Endothelial cell of umbilical vein (primary cell): ENCODE data around the gene GNAL. TPM values are rescaled to one million over a fixed set of nuclear protein-coding genes. Genes with fewer than 3 reads are reported as not detected.

Experiments used
- BruUV-seq: library from RNA; stranded (reverse); fragments of 400-500 nt; replicated peaks from 2 replicates; lab custom pipeline; 2021; lab: Mats Ljungman, UMichigan
- CTCF ChIA-PET: fragments of 300-600, 350-600 bp; sonication (Branson Sonifier 250); formaldehyde crosslinking; loops from one replicate; lab custom pipeline; 2021; ENCODE audit warnings: antibody characterized with exemption, inconsistent platforms; lab: Charles Lee
- POLR2A ChIA-PET: fragments of 300-600, 350-600 bp; sonication (Branson Sonifier 250); formaldehyde crosslinking; loops from one replicate; lab custom pipeline; 2021; ENCODE audit warnings: antibody characterized with exemption, inconsistent platforms; lab: Charles Lee
- DNase-seq: peaks from one replicate; pipeline ENCODE4 v3.0.0-alpha.2; 2011; ENCODE audit warnings: low read depth, low spot score
- FAIRE-seq: peaks from 2 replicates; lab custom pipeline; 2011; peaks lifted over from hg19 to GRCh38; lab: Jason Lieb, UNC
- H2AFZ ChIP-seq: 2 replicates; pipeline ENCODE4 v1.6.0; 2012; ENCODE audit warnings: low read depth, low read length, control low read depth, inconsistent platforms
- H3K27ac ChIP-seq: 2 replicates; pipeline ENCODE4 v1.5.1; 2011; ENCODE audit warnings: low read depth, mild to moderate bottlenecking, control low read depth, low read length, moderate library complexity; ENCODE audit not compliant: insufficient read depth
- H3K27me3 ChIP-seq, 2 experiments: 2 replicates each; pipeline versions ENCODE4 v1.6.0 to v1.6.1; 2011; ENCODE audit warnings: low read length in 2 of 2, mixed read lengths in 1 of 2; ENCODE audit not compliant: control insufficient read depth in 2 of 2, insufficient read depth in 2 of 2
- H3K36me3 ChIP-seq, 2 experiments: 2 replicates in 1 of 2; 3 replicates in 1 of 2; pipeline ENCODE4 v1.5.1; 2011; ENCODE audit warnings: low read length in 2 of 2, mild to moderate bottlenecking in 1 of 2, moderate library complexity in 1 of 2; ENCODE audit not compliant: control insufficient read depth in 2 of 2, insufficient read depth in 2 of 2; ENCODE audit errors: extremely low read depth in 1 of 2
- H3K4me1 ChIP-seq: 3 replicates; pipeline ENCODE4 v1.5.1; 2011; ENCODE audit warnings: mild to moderate bottlenecking, low read length; ENCODE audit not compliant: control insufficient read depth, insufficient read depth; ENCODE audit errors: extremely low read depth
- H3K4me2 ChIP-seq: 2 replicates; pipeline ENCODE4 v1.6.1; 2011; ENCODE audit warnings: low read length, control low read depth, mixed read lengths; ENCODE audit not compliant: insufficient read depth
- H3K4me3 ChIP-seq, 3 experiments: fragments of 200-600 bp in 1 of 3; sonication (generic), shearing (Covaris generic) in 1 of 3; replicated peaks in 1 of 3; 2 replicates each; pipeline ENCODE4 v1.5.1; 2011 to 2016; ENCODE audit warnings: control low read depth in 3 of 3, low read length in 3 of 3, mild to moderate bottlenecking in 2 of 3, inconsistent platforms in 1 of 3, low read depth in 1 of 3, moderate library complexity in 1 of 3; ENCODE audit not compliant: insufficient read depth in 1 of 3
- H3K79me2 ChIP-seq: 2 replicates; pipeline ENCODE4 v1.6.0; 2012; ENCODE audit warnings: low read length, inconsistent platforms; ENCODE audit not compliant: control insufficient read depth, insufficient read depth
- H3K9ac ChIP-seq: replicated peaks from 2 replicates; pipeline ENCODE3; 2011; ENCODE audit warnings: low read length, control low read depth; ENCODE audit not compliant: insufficient read depth; ENCODE audit errors: extremely low read depth
- H3K9me1 ChIP-seq: replicated peaks from 3 replicates; pipeline ENCODE4 v1.6.0; 2011; ENCODE audit warnings: mild to moderate bottlenecking, low read length; ENCODE audit not compliant: control insufficient read depth, insufficient read depth; ENCODE audit errors: extremely low read depth
- H3K9me3 ChIP-seq: replicated peaks from 2 replicates; pipeline ENCODE4 v1.5.1; 2012; ENCODE audit warnings: low read length, inconsistent platforms; ENCODE audit not compliant: control insufficient read depth, insufficient read depth
- H4K20me1 ChIP-seq: replicated peaks from 2 replicates; pipeline ENCODE3; 2011; ENCODE audit warnings: mild to moderate bottlenecking, low read length; ENCODE audit not compliant: control insufficient read depth, insufficient read depth; ENCODE audit errors: extremely low read depth
- EZH2 ChIP-seq: IDR thresholded peaks from 2 replicates; pipeline ENCODE4 v1.6.1; 2012; ENCODE audit warnings: borderline replicate concordance, low read depth, mild to moderate bottlenecking, moderate library complexity, low read length, inconsistent platforms; ENCODE audit not compliant: severe bottlenecking
- FOS ChIP-seq: IDR thresholded peaks from 2 replicates; pipeline ENCODE4 v1.6.1; 2011; ENCODE audit warnings: mild to moderate bottlenecking, low read length, moderate library complexity, borderline replicate concordance; ENCODE audit not compliant: insufficient read depth
- GATA2 ChIP-seq: IDR thresholded peaks from 2 replicates; pipeline ENCODE4 v1.7.0; 2011; ENCODE audit warnings: low read depth, mild to moderate bottlenecking, moderate library complexity, mixed read lengths, low read length; ENCODE audit not compliant: insufficient read length, insufficient read depth
- JUN ChIP-seq: IDR thresholded peaks from 2 replicates; pipeline ENCODE4 v1.6.1; 2011; ENCODE audit warnings: borderline replicate concordance, low read depth; ENCODE audit not compliant: insufficient read length, insufficient read depth
- MYC ChIP-seq: IDR thresholded peaks from one replicate; pipeline ENCODE4 v1.6.1; 2011; ENCODE audit warnings: mild to moderate bottlenecking, low read depth, low read length
- POLR2A ChIP-seq: IDR thresholded peaks from 2 replicates; pipeline ENCODE4 v1.6.1; 2012; ENCODE audit warnings: low read depth, mild to moderate bottlenecking, control low read depth, low read length
- POLR2AphosphoS5 ChIP-seq: IDR thresholded peaks from 2 replicates; pipeline ENCODE4 v1.6.1; 2012; ENCODE audit warnings: low read depth, mild to moderate bottlenecking, control low read depth, low read length, moderate library complexity; ENCODE audit not compliant: insufficient read depth
- dilution Hi-C: fragments of 300-500 bp; cut with MboI; formaldehyde crosslinking; loops from one replicate; pipeline ENCODE4 v1.15.0; 2019; ENCODE audit warnings: low sequenced_read_pairs; ENCODE audit not compliant: extremely low pct_ligation_motif_present
- intact Hi-C: fragments of 100-400 bp; cut with micrococcal nuclease; formaldehyde crosslinking; loops from one replicate; pipeline ENCODE4 v1.10.0; 2022
- polyA plus RNA-seq, 4 experiments: library from polyadenylated mRNA; depleted of rRNA in 3 of 4; stranded (reverse) in 3 of 4; unstranded in 1 of 4; fragments of >200 nt; gene quantifications; 2 replicates each; pipeline versions ENCODE4 v1.2.1 to v1.2.3, GENCODE V29; 2011 to 2012; ENCODE audit warnings: missing spikeins in 1 of 4
- total RNA-seq: library from RNA; stranded (reverse); gene quantifications from 2 replicates; pipeline ENCODE4 v1.2.3, GENCODE V29; 2021
- TF ChIP-seq, protein P1 (sequence below), 2 donors: IDR thresholded peaks; 1 replicate in 1 of 2; 2 replicates in 1 of 2; pipeline ENCODE4 v1.5.1; 2011; ENCODE audit warnings: low read length in 2 of 2, mild to moderate bottlenecking in 2 of 2, moderate library complexity in 2 of 2, control low read depth in 1 of 2, inconsistent platforms in 1 of 2, low read depth in 1 of 2; ENCODE audit not compliant: insufficient read depth in 1 of 2; ENCODE audit errors: extremely low read depth in 1 of 2
- TF ChIP-seq, protein P2 (sequence below): IDR thresholded peaks from 2 replicates; pipeline ENCODE4 v1.6.1; 2011; ENCODE audit not compliant: insufficient read depth, insufficient read length

GNAL gene
- total and polyA plus RNA-seq, 2 donors (not counting 3 experiments of a cell fraction or from before 2014, with no cell fraction given), result 0.07 to 0.73 TPM

DNA sequence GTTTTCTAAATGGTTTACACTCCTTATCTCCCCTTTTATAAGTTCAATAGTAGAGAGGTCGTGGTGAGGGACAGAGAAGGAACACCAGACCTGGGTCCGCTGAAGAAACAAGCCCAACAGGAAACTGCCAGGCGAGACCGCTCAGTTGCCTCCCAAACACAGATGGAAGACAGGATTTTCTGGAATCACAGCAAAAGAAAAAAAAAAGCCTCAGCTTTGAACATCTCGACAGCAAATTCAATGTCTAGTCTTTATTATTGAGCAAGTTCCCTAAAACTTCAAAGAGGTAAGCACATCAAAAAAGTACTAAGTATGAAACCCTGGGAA, 33.5 kb upstream of the GNAL start:
- Histone ChIP-seq H3K27me3 (peaks cover 0 to 2% of the 10 kb centered on the region in 2 experiments), H3K4me3 (no peak overlapping the region), H3K4me2 (no peak overlapping the region), H3K79me2 (no peaks in the 10 kb centered on the region), H3K27ac (no peak overlapping the region), H3K36me3 (no peaks in the 10 kb centered on the region), H3K9ac (no peak overlapping the region), H2AFZ (peak overlapping the region; percentile 42), H3K9me3 (no peaks in the 10 kb centered on the region), H3K9me1 (no peaks in the 10 kb centered on the region), H4K20me1 (no peaks in the 10 kb centered on the region), H3K4me1 (no peaks in the 10 kb centered on the region)
- POLR2A ChIA-PET, result no interaction called here
- BruUV-seq, result no TSS peak
- FAIRE-seq (no peak), DNase-seq (no peak)
- intact Hi-C loops (loop anchor here (1.0 to 10.0 kb wide), 4 partner anchors 75 to 579 kb away; no protein-coding TSS in a partner anchor), dilution Hi-C loops (no loop called here)
- CTCF ChIA-PET, result interaction anchor here (0.6 to 4.5 kb wide), 15 partner anchors 11 to 617 kb away, joined by 3 to 50 read pairs (median 6); partner anchors contain the start of gene GNAL
- TF ChIP-seq, protein P1, sequence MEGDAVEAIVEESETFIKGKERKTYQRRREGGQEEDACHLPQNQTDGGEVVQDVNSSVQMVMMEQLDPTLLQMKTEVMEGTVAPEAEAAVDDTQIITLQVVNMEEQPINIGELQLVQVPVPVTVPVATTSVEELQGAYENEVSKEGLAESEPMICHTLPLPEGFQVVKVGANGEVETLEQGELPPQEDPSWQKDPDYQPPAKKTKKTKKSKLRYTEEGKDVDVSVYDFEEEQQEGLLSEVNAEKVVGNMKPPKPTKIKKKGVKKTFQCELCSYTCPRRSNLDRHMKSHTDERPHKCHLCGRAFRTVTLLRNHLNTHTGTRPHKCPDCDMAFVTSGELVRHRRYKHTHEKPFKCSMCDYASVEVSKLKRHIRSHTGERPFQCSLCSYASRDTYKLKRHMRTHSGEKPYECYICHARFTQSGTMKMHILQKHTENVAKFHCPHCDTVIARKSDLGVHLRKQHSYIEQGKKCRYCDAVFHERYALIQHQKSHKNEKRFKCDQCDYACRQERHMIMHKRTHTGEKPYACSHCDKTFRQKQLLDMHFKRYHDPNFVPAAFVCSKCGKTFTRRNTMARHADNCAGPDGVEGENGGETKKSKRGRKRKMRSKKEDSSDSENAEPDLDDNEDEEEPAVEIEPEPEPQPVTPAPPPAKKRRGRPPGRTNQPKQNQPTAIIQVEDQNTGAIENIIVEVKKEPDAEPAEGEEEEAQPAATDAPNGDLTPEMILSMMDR (IDR thresholded peaks at IDR 0.05; ENCODE audit: extremely low read depth in 1 of 2, insufficient read depth in 1 of 2, low read depth in 1 of 2, low read length in 2 of 2), result no peak
- TF ChIP-seq FOS, result no peak
- no peak for TF ChIP-seq POLR2AphosphoS5
- TF ChIP-seq MYC, result no peak
- TF ChIP-seq POLR2A, result no peak
- no peak for TF ChIP-seq JUN

DNA sequence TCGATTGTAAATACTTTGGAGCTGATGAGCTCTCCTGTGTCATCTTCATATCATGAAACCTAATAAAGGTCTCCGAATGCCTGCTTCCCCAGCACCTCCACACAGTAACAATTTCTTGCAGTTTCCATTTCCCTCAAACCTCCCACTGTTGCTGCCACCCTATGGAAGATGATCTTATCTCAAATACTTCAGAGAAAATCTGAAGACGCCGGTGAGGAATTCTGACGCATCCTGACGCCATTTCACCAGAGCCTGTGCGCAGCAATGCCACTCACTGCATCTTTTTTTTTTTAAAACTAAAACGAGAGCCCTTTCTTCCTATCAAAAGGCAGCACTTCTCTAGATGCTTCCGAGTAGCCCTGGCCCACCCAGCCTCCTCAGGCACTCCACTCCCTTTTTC, 31.9 kb upstream of the GNAL start:
- TF ChIP-seq POLR2AphosphoS5, result no peak
- no peak for TF ChIP-seq POLR2A
- TF ChIP-seq JUN, result no peak
- TF ChIP-seq FOS, result no peak
- TF ChIP-seq, protein P2, sequence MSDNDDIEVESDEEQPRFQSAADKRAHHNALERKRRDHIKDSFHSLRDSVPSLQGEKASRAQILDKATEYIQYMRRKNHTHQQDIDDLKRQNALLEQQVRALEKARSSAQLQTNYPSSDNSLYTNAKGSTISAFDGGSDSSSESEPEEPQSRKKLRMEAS, result no peak
- no peak for TF ChIP-seq MYC
- TF ChIP-seq, protein P1 (IDR thresholded peaks at IDR 0.05; ENCODE audit: extremely low read depth in 1 of 2, insufficient read depth in 1 of 2, low read depth in 1 of 2, low read length in 2 of 2), result no peak
- no peak for TF ChIP-seq EZH2
- TF ChIP-seq GATA2, result no peak
- Histone ChIP-seq H3K9ac (no peak overlapping the region), H3K4me1 (no peaks in the 10 kb centered on the region), H3K4me3 (no peak overlapping the region), H2AFZ (no peak overlapping the region), H3K9me3 (no peaks in the 10 kb centered on the region), H3K4me2 (no peak overlapping the region), H3K27ac (no peak overlapping the region), H3K27me3 (peaks cover 0 to 2% of the 10 kb centered on the region in 2 experiments), H3K9me1 (no peaks in the 10 kb centered on the region), H3K79me2 (no peaks in the 10 kb centered on the region), H3K36me3 (no peaks in the 10 kb centered on the region), H4K20me1 (no peaks in the 10 kb centered on the region)
- POLR2A ChIA-PET, result no interaction called here
- no peak for FAIRE-seq
- CTCF ChIA-PET, result interaction anchor here (2.2 to 4.5 kb wide), 5 partner anchors 9 to 382 kb away, joined by 11 to 50 read pairs (median 27); no protein-coding TSS in a partner anchor
- BruUV-seq, result no TSS peak
- dilution Hi-C loops, result no loop called here
- no peak for DNase-seq
- intact Hi-C loops, result loop anchor here (10.0 kb wide), 1 partner anchor 578 kb away; no protein-coding TSS in a partner anchor
